RWPE1 (cell line): ENCODE results near the gene PHB1.

ENCODE experiments used
- CTCF ChIA-PET: fragments of 350-600 bp; sonication (Branson Sonifier 250); formaldehyde crosslinking; extraction: SDS; loops from one replicate; lab custom pipeline; 2021; lab: Yijun Ruan, JAX
- POLR2A ChIA-PET: fragments of 400-600 bp; formaldehyde crosslinking; extraction: SDS; loops from one replicate; lab custom pipeline; 2020; ENCODE audit warnings: antibody characterized with exemption; ENCODE audit not compliant: low non-redundant PET; lab: Yijun Ruan, JAX
- DNase-seq: peaks from one replicate; pipeline ENCODE4 v3.0.0; 2012; ENCODE audit warnings: low spot score
- H3K27ac ChIP-seq: fragments of 450-650 bp; 2 replicates; pipeline ENCODE4 v1.5.1; 2017
- TF ChIP-seq, protein P1 (sequence below): fragments of 450-650 bp; conservative IDR thresholded peaks from 2 replicates; pipeline ENCODE4 v1.5.1; 2017; ENCODE audit warnings: low read depth, mild to moderate bottlenecking

PHB1 gene

DNA sequence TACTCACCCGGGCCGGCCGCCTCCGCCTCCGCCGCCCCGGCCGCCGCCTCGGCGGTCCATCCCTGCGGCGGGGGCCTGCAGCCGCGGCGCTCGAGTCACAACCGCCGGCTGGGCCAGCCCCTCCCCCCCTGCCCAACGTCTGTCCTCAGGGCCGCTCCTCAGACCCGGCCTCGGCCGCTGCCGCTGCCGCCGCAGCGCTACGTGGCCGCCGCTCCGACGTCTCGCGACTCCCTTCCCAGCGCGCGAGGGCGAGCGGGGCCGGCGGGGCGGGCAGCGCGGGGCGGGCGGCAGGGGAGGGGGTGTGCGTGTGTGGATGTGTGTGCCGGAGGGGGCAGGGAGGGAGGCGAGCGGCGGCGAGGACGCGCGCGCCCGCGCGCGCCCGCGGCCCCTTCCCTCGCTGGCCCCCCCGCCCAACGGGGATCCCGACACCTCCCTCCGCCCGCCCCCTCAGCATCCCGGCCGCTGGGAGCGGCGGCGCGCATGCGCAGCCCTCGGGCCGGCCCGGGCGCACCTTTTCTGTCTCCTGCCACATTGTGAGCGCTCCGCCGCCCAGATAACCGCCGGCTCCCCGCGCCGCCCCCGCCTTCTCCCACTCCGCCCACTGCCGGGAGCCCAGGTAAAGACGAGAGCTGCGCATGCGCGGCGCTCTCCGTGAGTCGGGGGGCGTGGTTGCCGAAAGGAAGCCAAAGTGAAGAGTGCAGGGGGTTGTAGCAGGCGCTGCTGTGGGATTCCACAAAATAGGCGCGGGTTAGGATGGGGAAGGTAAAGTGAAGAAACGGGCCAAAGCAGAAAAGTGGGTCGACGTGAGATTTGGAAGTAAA, 52.6 kb downstream of the PHB1 start, which contains the start of gene ZNF652:
Gene ZNF652, minus strand, starts transcription at position 349 of the 821 bp plus-strand sequence. CDS start 44,525 bp downstream, outside the sequence.
- H3K27ac ChIP-seq, result peak within 1 kb of the TSS; percentile 93
- ChIA-PET CTCF (interaction anchor here (0.7 kb wide), 1 partner anchor 471 kb away, joined by 5 read pairs; no protein-coding TSS in a partner anchor), POLR2A (interaction anchor here (0.9 kb wide), 1 partner anchor 16 kb away, joined by 3 read pairs; no protein-coding TSS in a partner anchor)
- peak; percentile 99 for DNase-seq
- TF ChIP-seq, protein P1, sequence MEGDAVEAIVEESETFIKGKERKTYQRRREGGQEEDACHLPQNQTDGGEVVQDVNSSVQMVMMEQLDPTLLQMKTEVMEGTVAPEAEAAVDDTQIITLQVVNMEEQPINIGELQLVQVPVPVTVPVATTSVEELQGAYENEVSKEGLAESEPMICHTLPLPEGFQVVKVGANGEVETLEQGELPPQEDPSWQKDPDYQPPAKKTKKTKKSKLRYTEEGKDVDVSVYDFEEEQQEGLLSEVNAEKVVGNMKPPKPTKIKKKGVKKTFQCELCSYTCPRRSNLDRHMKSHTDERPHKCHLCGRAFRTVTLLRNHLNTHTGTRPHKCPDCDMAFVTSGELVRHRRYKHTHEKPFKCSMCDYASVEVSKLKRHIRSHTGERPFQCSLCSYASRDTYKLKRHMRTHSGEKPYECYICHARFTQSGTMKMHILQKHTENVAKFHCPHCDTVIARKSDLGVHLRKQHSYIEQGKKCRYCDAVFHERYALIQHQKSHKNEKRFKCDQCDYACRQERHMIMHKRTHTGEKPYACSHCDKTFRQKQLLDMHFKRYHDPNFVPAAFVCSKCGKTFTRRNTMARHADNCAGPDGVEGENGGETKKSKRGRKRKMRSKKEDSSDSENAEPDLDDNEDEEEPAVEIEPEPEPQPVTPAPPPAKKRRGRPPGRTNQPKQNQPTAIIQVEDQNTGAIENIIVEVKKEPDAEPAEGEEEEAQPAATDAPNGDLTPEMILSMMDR, result no peak

- DNase-seq, result peak; percentile 55
- peak overlapping the region; percentile 93 for H3K27ac ChIP-seq
- ChIA-PET CTCF (no interaction called here), POLR2A (interaction anchor here (0.5 to 0.9 kb wide), 2 partner anchors 15 to 147 kb away, joined by 3 to 4 read pairs; no protein-coding TSS in a partner anchor)
- TF ChIP-seq, protein P1, result no peak
Observed at GRCh38 chr17:49361129-49361901, 53.4 kb downstream of the PHB1 start.

DNA sequence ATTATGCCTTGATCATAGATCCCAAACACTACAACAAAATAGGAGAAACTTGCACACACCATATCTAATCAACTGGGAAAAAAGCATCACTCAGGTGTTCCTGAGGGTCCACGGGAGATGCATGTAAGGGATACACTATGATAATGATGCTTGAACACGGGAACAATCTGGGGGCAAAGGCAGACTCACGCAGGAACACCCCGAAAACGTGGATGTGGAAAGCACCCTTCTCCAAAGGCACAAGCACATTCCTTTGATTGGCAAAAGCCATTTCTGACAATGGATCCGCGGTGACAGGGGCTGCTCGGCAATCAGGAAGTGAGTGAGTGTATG, 53.9 kb downstream of the PHB1 start:
- DNase-seq, result peak; percentile 42
- CTCF ChIA-PET, result interaction anchor here (0.7 to 1.1 kb wide), 2 partner anchors 177 to 196 kb away, joined by 3 to 4 read pairs; no protein-coding TSS in a partner anchor
- H3K27ac ChIP-seq, result peak overlapping the region; percentile 93
- POLR2A ChIA-PET, result no interaction called here
- TF ChIP-seq, protein P1, result no peak

GRCh38 chr17:49359990-49360795, 54.5 kb downstream of the PHB1 start:
- ChIA-PET CTCF (interaction anchor here (0.6 to 1.1 kb wide), 4 partner anchors 28 to 196 kb away, joined by 3 to 4 read pairs (median 3); no protein-coding TSS in a partner anchor), POLR2A (no interaction called here)
- peak overlapping the region; percentile 93 for H3K27ac ChIP-seq
- TF ChIP-seq, protein P1, result no peak
- no peak for DNase-seq

GRCh38 chr17:49358641-49359247, 55.9 kb downstream of the PHB1 start:
- no peak for DNase-seq
- TF ChIP-seq, protein P1, result no peak
- POLR2A ChIA-PET, result no interaction called here
- no peak overlapping the region for H3K27ac ChIP-seq
- CTCF ChIA-PET, result interaction anchor here (0.7 kb wide), 1 partner anchor 9 kb away, joined by 3 read pairs; no protein-coding TSS in a partner anchor
